IMR-90 (cell line): ENCODE data around the gene ZNF169. TPM values are rescaled to one million over a fixed set of nuclear protein-coding genes. Genes with fewer than 3 reads are reported as not detected.
"Not testable (repeated sequence)": the region's sequence is repeated elsewhere in the genome, so short reads cannot be mapped to it uniquely, and the experiment has no call there.

Experiments
- ATAC-seq: fragments of 200-7000 bp; cut with Tn5 transposase; 2 replicates; pipeline ENCODE4 v1.9.1; 2020; ENCODE audit warnings: low read depth, mild to moderate bottlenecking, moderate library complexity
- BruUV-seq: library from RNA; stranded (reverse); fragments of 400-500 nt; replicated peaks from 2 replicates; lab custom pipeline; 2021; lab: Mats Ljungman, UMichigan
- CTCF ChIA-PET: fragments of 300-600 bp; formaldehyde crosslinking; extraction: SDS; loops from one replicate; lab custom pipeline; 2021; ENCODE audit warnings: antibody characterized with exemption; lab: Yijun Ruan, JAX
- POLR2A ChIA-PET: fragments of 300-600 bp; sonication (Branson Sonifier 250); formaldehyde crosslinking; loops from one replicate; lab custom pipeline; 2022; ENCODE audit warnings: antibody characterized with exemption; ENCODE audit not compliant: unreplicated experiment; lab: Charles Lee
- DNase-seq: peaks from one replicate; pipeline ENCODE4 v3.0.0; 2013
- H2AFZ ChIP-seq: replicated peaks from 2 replicates; pipeline ENCODE3; 2013; ENCODE audit warnings: low read length, mild to moderate bottlenecking; ENCODE audit not compliant: poor library complexity
- H2AK5ac ChIP-seq: 2 replicates; pipeline ENCODE4 v1.6.1; 2013; ENCODE audit warnings: low read depth, low read length, inconsistent platforms
- H2AK9ac ChIP-seq: replicated peaks from 2 replicates; pipeline ENCODE3; 2013; ENCODE audit warnings: mild to moderate bottlenecking, low read depth, low read length, moderate library complexity; ENCODE audit not compliant: poor library complexity
- H2BK120ac ChIP-seq: 2 replicates; pipeline ENCODE4 v1.6.1; 2013; ENCODE audit warnings: low read depth, low read length, inconsistent platforms
- H2BK15ac ChIP-seq: 3 replicates; pipeline ENCODE4 v1.6.1; 2013; ENCODE audit warnings: low read depth, low read length, inconsistent platforms
- H2BK20ac ChIP-seq: 2 replicates; pipeline ENCODE4 v1.6.1; 2013; ENCODE audit warnings: low read depth, mild to moderate bottlenecking, inconsistent platforms, low read length, moderate library complexity
- H2BK5ac ChIP-seq: 2 replicates; pipeline ENCODE4 v1.6.1; 2013; ENCODE audit warnings: mild to moderate bottlenecking, low read depth, low read length, inconsistent platforms; ENCODE audit not compliant: poor library complexity, severe bottlenecking
- H3K14ac ChIP-seq: replicated peaks from 2 replicates; pipeline ENCODE4 v1.6.1; 2013; ENCODE audit warnings: low read depth, low read length, inconsistent platforms
- H3K18ac ChIP-seq: 2 replicates; pipeline ENCODE4 v1.6.1; 2013; ENCODE audit warnings: low read depth, low read length, control low read depth
- H3K23ac ChIP-seq: 2 replicates; pipeline ENCODE4 v1.6.1; 2013; ENCODE audit warnings: low read depth, low read length, inconsistent platforms
- H3K27ac ChIP-seq: 2 replicates; pipeline ENCODE4 v1.5.1; 2013; ENCODE audit warnings: mild to moderate bottlenecking, control low read depth, low read length; ENCODE audit not compliant: insufficient read depth
- H3K27me3 ChIP-seq: 2 replicates; pipeline ENCODE4 v1.6.1; 2013; ENCODE audit warnings: low read length; ENCODE audit not compliant: control insufficient read depth, insufficient read depth
- H3K36me3 ChIP-seq: 2 replicates; pipeline ENCODE4 v1.6.1; 2013; ENCODE audit warnings: low read length, mixed read lengths; ENCODE audit not compliant: control insufficient read depth, insufficient read depth
- H3K4ac ChIP-seq: 2 replicates; pipeline ENCODE4 v1.6.1; 2013; ENCODE audit warnings: low read depth, low read length, inconsistent platforms
- H3K4me1 ChIP-seq: 2 replicates; pipeline ENCODE4 v1.6.1; 2013; ENCODE audit warnings: low read length, mixed read lengths; ENCODE audit not compliant: control insufficient read depth, insufficient read depth
- H3K4me2 ChIP-seq: 2 replicates; pipeline ENCODE4 v1.6.1; 2013; ENCODE audit warnings: low read depth, mild to moderate bottlenecking, control low read depth, low read length, moderate library complexity
- H3K4me3 ChIP-seq: 2 replicates; pipeline ENCODE4 v1.5.1; 2013; ENCODE audit warnings: low read depth, mild to moderate bottlenecking, control low read depth, low read length, moderate library complexity; ENCODE audit not compliant: insufficient read depth
- H3K56ac ChIP-seq: 2 replicates; pipeline ENCODE4 v1.6.1; 2013; ENCODE audit warnings: low read length, inconsistent platforms; ENCODE audit not compliant: insufficient read depth; ENCODE audit errors: extremely low read depth
- H3K79me1 ChIP-seq, 2 experiments: 2 replicates each; pipeline ENCODE4 v1.6.1; 2013; ENCODE audit warnings: low read length in 2 of 2, inconsistent platforms in 1 of 2, low read depth in 1 of 2
- H3K9ac ChIP-seq: 2 replicates; pipeline ENCODE4 v1.6.1; 2013; ENCODE audit warnings: low read depth, low read length, control low read depth
- H3K9me1 ChIP-seq: 2 replicates; pipeline ENCODE4 v1.6.1; 2013; ENCODE audit warnings: low read length, inconsistent platforms; ENCODE audit not compliant: insufficient read depth
- H3K9me3 ChIP-seq: 2 replicates; pipeline ENCODE4 v1.6.1; 2013; ENCODE audit warnings: low read length; ENCODE audit not compliant: control insufficient read depth, insufficient read depth
- H4K20me1 ChIP-seq: 2 replicates; pipeline ENCODE4 v1.6.1; 2013; ENCODE audit warnings: low read length, inconsistent platforms; ENCODE audit not compliant: insufficient read depth
- H4K5ac ChIP-seq: 2 replicates; pipeline ENCODE4 v1.6.1; 2013; ENCODE audit warnings: mild to moderate bottlenecking, low read depth, low read length, control low read depth
- H4K8ac ChIP-seq, 2 experiments: 2 replicates each; pipeline ENCODE4 v1.6.1; 2013; ENCODE audit warnings: low read depth in 2 of 2, low read length in 2 of 2, control low read depth in 1 of 2, inconsistent platforms in 1 of 2
- H4K91ac ChIP-seq: 2 replicates; pipeline ENCODE4 v1.6.1; 2013; ENCODE audit warnings: low read depth, low read length, inconsistent platforms; ENCODE audit not compliant: insufficient read depth
- BHLHE40 ChIP-seq: fragments of 150-350 bp; IDR thresholded peaks from 2 replicates; pipeline ENCODE4 v1.6.1; 2016; ENCODE audit warnings: mild to moderate bottlenecking, low read depth, low read length
- FOS ChIP-seq: fragments of 150-350 bp; IDR thresholded peaks from 2 replicates; pipeline ENCODE4 v1.6.1; 2016; ENCODE audit warnings: low read depth, low read length
- MAFK ChIP-seq: IDR thresholded peaks from 2 replicates; pipeline ENCODE4 v1.6.1; 2012; ENCODE audit warnings: low read depth, low read length, improper control_type of control experiment
- NFE2L2 ChIP-seq: fragments of 150-350 bp; IDR thresholded peaks from 2 replicates; pipeline ENCODE4 v1.6.1; 2016; ENCODE audit warnings: low read depth, mild to moderate bottlenecking, low read length
- RFX5 ChIP-seq: IDR thresholded peaks from 2 replicates; pipeline ENCODE4 v1.8.0; 2012; ENCODE audit warnings: low read depth, mild to moderate bottlenecking, low read length, moderate library complexity
- SMC3 ChIP-seq: fragments of 150-350 bp; IDR thresholded peaks from 2 replicates; pipeline ENCODE4 v1.6.1; 2016; ENCODE audit warnings: low read depth, mild to moderate bottlenecking, antibody characterized with exemption, low read length, moderate library complexity
- WGBS, 2 experiments: methylation state at CpG; one replicate each; pipeline versions ENCODE4 v1.1.5 to v1.1.7; 2013; ENCODE audit warnings: missing lambda C conversion rate in 2 of 2; ENCODE audit not compliant: insufficient read length in 1 of 2; ENCODE audit errors: extremely low coverage in 2 of 2; 5-methylcytosine and 5-hydroxymethylcytosine counted together
- dilution Hi-C: fragments of 300-500 bp; cut with HindIII; formaldehyde crosslinking; loops from one replicate; pipeline ENCODE4 v1.14.3; 2018; ENCODE audit warnings: low sequenced_read_pairs; ENCODE audit not compliant: unreplicated experiment
- in situ Hi-C: fragments of 300-500 bp; cut with MboI; formaldehyde crosslinking; loops from 3 replicates; pipeline ENCODE4 v1.14.3; 2019; ENCODE audit warnings: low sequenced_read_pairs, inconsistent platforms, mixed read lengths
- intact Hi-C: fragments of 100-400 bp; cut with micrococcal nuclease; formaldehyde crosslinking; loops from 2 replicates; pipeline ENCODE4 v1.10.0; 2022
- polyA plus RNA-seq, 3 experiments: library from polyadenylated mRNA; depleted of rRNA; stranded (reverse); fragments of >200 nt; gene quantifications; 2 replicates each; pipeline ENCODE4 v1.2.3, GENCODE V29; 2012; ENCODE audit warnings: low replicate concordance in 1 of 3
- total RNA-seq: library from RNA; depleted of rRNA; stranded (reverse); fragments of >200 nt; gene quantifications from 2 replicates; pipeline ENCODE4 v1.2.3, GENCODE V29; 2012
- TF ChIP-seq, protein P1 (sequence below): conservative IDR thresholded peaks from 2 replicates; pipeline ENCODE4 v1.5.1; 2012; ENCODE audit warnings: mild to moderate bottlenecking, low read depth, low read length, improper control_type of control experiment

ZNF169 gene
- total and polyA plus RNA-seq, 2 of the 4 experiments (the other 2 are of a cell fraction) = 2.7 to 3.2 TPM

DNA sequence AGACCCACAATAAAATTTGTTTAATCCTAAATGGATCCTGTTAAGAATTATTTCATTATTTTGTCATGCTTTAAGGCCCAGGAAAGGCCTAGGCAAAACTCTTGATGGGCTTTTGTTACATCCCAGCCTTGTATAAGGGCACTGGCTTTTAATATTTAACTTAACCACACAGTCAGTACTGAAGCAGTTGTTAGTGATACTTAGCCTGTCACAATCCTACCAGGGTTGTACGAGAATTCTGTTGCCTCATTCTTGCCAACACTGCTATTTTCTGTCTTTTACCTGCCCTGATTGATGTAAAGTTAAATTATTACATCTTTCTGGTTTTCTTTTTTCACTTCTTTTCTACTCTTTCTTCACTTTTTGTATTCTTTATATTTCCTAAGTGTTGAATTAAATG, 10.9 kb downstream of the ZNF169 start:
- CTCF ChIA-PET = no interaction called here

DNA sequence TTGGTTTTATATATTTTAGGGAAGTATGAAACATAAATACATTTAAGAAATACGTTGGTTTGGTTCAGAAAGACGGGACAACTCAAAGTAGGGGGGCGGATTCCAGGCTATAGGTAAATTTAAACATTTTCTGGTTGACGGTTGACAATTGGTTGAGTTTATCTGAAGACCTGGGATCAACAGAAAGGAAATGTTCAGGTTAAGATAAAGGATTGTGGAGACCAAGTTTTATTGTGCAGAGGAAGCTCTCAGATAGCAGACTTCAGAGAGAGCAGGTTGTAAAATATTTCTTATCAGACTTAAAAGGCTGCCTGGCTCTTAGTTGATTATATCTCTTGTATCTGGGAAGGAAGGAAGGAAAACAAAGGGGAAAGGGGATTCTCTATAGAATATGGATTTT, 17.9 kb downstream of the ZNF169 start:
- dilution Hi-C loops, H3K4me2 ChIP-seq, H3K18ac ChIP-seq, POLR2A ChIA-PET, CTCF ChIA-PET, H3K79me1 ChIP-seq, H2BK5ac ChIP-seq, H2AK5ac ChIP-seq, H4K20me1 ChIP-seq, H2BK20ac ChIP-seq, H3K56ac ChIP-seq, H4K91ac ChIP-seq, H3K27me3 ChIP-seq, H2BK15ac ChIP-seq, in situ Hi-C loops, H3K27ac ChIP-seq, H3K9me3 ChIP-seq, BruUV-seq, intact Hi-C loops, H4K8ac ChIP-seq, H3K14ac ChIP-seq, H3K9me1 ChIP-seq, H3K4me3 ChIP-seq, H3K4ac ChIP-seq, H3K36me3 ChIP-seq, H2AFZ ChIP-seq, DNase-seq, ATAC-seq, H2AK9ac ChIP-seq, H2BK120ac ChIP-seq, H3K9ac ChIP-seq, H3K23ac ChIP-seq, H4K5ac ChIP-seq, H3K4me1 ChIP-seq: not testable (repeated sequence)
- 100% methylated on average over 3 of the region's 4 CpGs; no CpG with 5 or more reads in 1 of the 2 experiments for WGBS, 2 experiments

More for the DNA sequence above, 10.9 kb downstream of the ZNF169 start:
- Histone ChIP-seq H4K20me1 (no peaks in the 10 kb centered on the region), H3K9me3 (no peaks in the 10 kb centered on the region), H3K4me1 (no peaks in the 10 kb centered on the region), H2BK5ac (no peak overlapping the region), H4K8ac (no peak overlapping the region), H3K18ac (no peak overlapping the region), H4K5ac (no peak overlapping the region), H2BK15ac (no peak overlapping the region), H2AFZ (no peak overlapping the region), H2BK120ac (no peak overlapping the region), H3K4me3 (no peak overlapping the region), H3K27me3 (no peaks in the 10 kb centered on the region), H3K27ac (no peak overlapping the region), H2BK20ac (no peak overlapping the region), H2AK5ac (no peak overlapping the region), H3K23ac (no peak overlapping the region), H2AK9ac (no peak overlapping the region), H3K79me1 (peaks cover 4 to 6% of the 10 kb centered on the region in 2 experiments; a peak in 2 of 4 replicates), H4K91ac (no peak overlapping the region), H3K9me1 (no peaks in the 10 kb centered on the region), H3K4ac (no peak overlapping the region), H3K56ac (no peak overlapping the region), H3K9ac (no peak overlapping the region), H3K36me3 (no peaks in the 10 kb centered on the region), H3K4me2 (no peak overlapping the region), H3K14ac (no peak overlapping the region)
- in situ Hi-C loops = loop anchor here (25.0 kb wide), 1 partner anchor 108 kb away; no protein-coding TSS in a partner anchor
- dilution Hi-C loops = no loop called here
- TF ChIP-seq NFE2L2 (no peak), BHLHE40 (no peak), FOS (no peak), RFX5 (no peak), SMC3 (no peak), MAFK (no peak)
- TF ChIP-seq, protein P1, sequence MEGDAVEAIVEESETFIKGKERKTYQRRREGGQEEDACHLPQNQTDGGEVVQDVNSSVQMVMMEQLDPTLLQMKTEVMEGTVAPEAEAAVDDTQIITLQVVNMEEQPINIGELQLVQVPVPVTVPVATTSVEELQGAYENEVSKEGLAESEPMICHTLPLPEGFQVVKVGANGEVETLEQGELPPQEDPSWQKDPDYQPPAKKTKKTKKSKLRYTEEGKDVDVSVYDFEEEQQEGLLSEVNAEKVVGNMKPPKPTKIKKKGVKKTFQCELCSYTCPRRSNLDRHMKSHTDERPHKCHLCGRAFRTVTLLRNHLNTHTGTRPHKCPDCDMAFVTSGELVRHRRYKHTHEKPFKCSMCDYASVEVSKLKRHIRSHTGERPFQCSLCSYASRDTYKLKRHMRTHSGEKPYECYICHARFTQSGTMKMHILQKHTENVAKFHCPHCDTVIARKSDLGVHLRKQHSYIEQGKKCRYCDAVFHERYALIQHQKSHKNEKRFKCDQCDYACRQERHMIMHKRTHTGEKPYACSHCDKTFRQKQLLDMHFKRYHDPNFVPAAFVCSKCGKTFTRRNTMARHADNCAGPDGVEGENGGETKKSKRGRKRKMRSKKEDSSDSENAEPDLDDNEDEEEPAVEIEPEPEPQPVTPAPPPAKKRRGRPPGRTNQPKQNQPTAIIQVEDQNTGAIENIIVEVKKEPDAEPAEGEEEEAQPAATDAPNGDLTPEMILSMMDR = no peak
- intact Hi-C loops = no loop called here
- WGBS, 2 experiments = no CpG with 5 or more reads among the region's 1 CpG
- no TSS peak for BruUV-seq
- ATAC-seq = no peak
- POLR2A ChIA-PET = no interaction called here
- DNase-seq = no peak
